GM21737 (cell line): Measurements from ENCODE around the gene SLX4IP.
"Not testable (repeated sequence)": the region's sequence is repeated elsewhere in the genome, so short reads cannot be mapped to it uniquely, and the experiment has no call there.

Experiments
- ATAC-seq: cut with Tn5 transposase; IDR thresholded peaks from one replicate; pipeline ENCODE4 v1.9.1; 2021; ENCODE audit warnings: mild to moderate bottlenecking, moderate library complexity; ENCODE audit not compliant: unreplicated experiment

SLX4IP gene

GRCh38 chr20:10434832-10435812 is at the start of gene SLX4IP:
SLX4IP (plus strand) TSS chr20:10435305; CDS start chr20:10458205, 22,900 bp downstream.
- peak; percentile 50 for ATAC-seq

- ATAC-seq: no peak
Measured at GRCh38 chr20:10385850-10386544, 49.1 kb upstream of the SLX4IP start.

GRCh38 chr20:10387686-10388085 is 47.4 kb upstream of the SLX4IP start:
- ATAC-seq: no peak

- ATAC-seq: no peak
Measured at GRCh38 chr20:10388597-10388996, 46.5 kb upstream of the SLX4IP start.

- ATAC-seq: no peak
Measured at GRCh38 chr20:10390709-10391108, 44.4 kb upstream of the SLX4IP start.

GRCh38 chr20:10394752-10395151 is 40.4 kb upstream of the SLX4IP start:
- ATAC-seq: not testable (repeated sequence)

GRCh38 chr20:10398834-10399369 is 36.2 kb upstream of the SLX4IP start:
- ATAC-seq: no peak

- ATAC-seq: no peak
Measured at GRCh38 chr20:10402938-10403608, 32.0 kb upstream of the SLX4IP start.

GRCh38 chr20:10404023-10404628 is 31.0 kb upstream of the SLX4IP start:
- ATAC-seq: no peak

GRCh38 chr20:10404959-10405530 is 30.1 kb upstream of the SLX4IP start:
- ATAC-seq: no peak

- no peak for ATAC-seq
Measured at GRCh38 chr20:10408108-10408813, 26.8 kb upstream of the SLX4IP start.

GRCh38 chr20:10411673-10412072 is 23.4 kb upstream of the SLX4IP start:
- no peak for ATAC-seq

- ATAC-seq: peak; percentile 71
Measured at GRCh38 chr20:10412591-10413408, 22.3 kb upstream of the SLX4IP start.

GRCh38 chr20:10415013-10415650 is 20.0 kb upstream of the SLX4IP start:
- ATAC-seq: no peak

GRCh38 chr20:10417218-10417617 is 17.9 kb upstream of the SLX4IP start:
- not testable (repeated sequence) for ATAC-seq

- no peak for ATAC-seq
Measured at GRCh38 chr20:10419550-10420133, 15.5 kb upstream of the SLX4IP start.

- ATAC-seq: peak; percentile 54
Measured at GRCh38 chr20:10423735-10424134, 11.4 kb upstream of the SLX4IP start.
